IMR-90 (cell line): ENCODE measurements around the gene SARS1. TPM values are rescaled to one million over a fixed set of nuclear protein-coding genes. Genes with fewer than 3 reads are reported as not detected.

Experiments
- ATAC-seq: fragments of 200-7000 bp; cut with Tn5 transposase; 2 replicates; pipeline ENCODE4 v1.9.1; 2020; ENCODE audit warnings: low read depth, mild to moderate bottlenecking, moderate library complexity
- BruUV-seq: library from RNA; stranded (reverse); fragments of 400-500 nt; replicated peaks from 2 replicates; lab custom pipeline; 2021; lab: Mats Ljungman, UMichigan
- CTCF ChIA-PET: fragments of 300-600 bp; formaldehyde crosslinking; extraction: SDS; loops from one replicate; lab custom pipeline; 2021; ENCODE audit warnings: antibody characterized with exemption; lab: Yijun Ruan, JAX
- POLR2A ChIA-PET: fragments of 300-600 bp; sonication (Branson Sonifier 250); formaldehyde crosslinking; loops from one replicate; lab custom pipeline; 2022; ENCODE audit warnings: antibody characterized with exemption; ENCODE audit not compliant: unreplicated experiment; lab: Charles Lee
- DNase-seq: peaks from one replicate; pipeline ENCODE4 v3.0.0; 2013
- H2AFZ ChIP-seq: replicated peaks from 2 replicates; pipeline ENCODE3; 2013; ENCODE audit warnings: low read length, mild to moderate bottlenecking; ENCODE audit not compliant: poor library complexity
- H2AK5ac ChIP-seq: 2 replicates; pipeline ENCODE4 v1.6.1; 2013; ENCODE audit warnings: low read depth, low read length, inconsistent platforms
- H2AK9ac ChIP-seq: replicated peaks from 2 replicates; pipeline ENCODE3; 2013; ENCODE audit warnings: mild to moderate bottlenecking, low read depth, low read length, moderate library complexity; ENCODE audit not compliant: poor library complexity
- H2BK120ac ChIP-seq: 2 replicates; pipeline ENCODE4 v1.6.1; 2013; ENCODE audit warnings: low read depth, low read length, inconsistent platforms
- H2BK15ac ChIP-seq: 3 replicates; pipeline ENCODE4 v1.6.1; 2013; ENCODE audit warnings: low read depth, low read length, inconsistent platforms
- H2BK20ac ChIP-seq: 2 replicates; pipeline ENCODE4 v1.6.1; 2013; ENCODE audit warnings: low read depth, mild to moderate bottlenecking, inconsistent platforms, low read length, moderate library complexity
- H2BK5ac ChIP-seq: 2 replicates; pipeline ENCODE4 v1.6.1; 2013; ENCODE audit warnings: mild to moderate bottlenecking, low read depth, low read length, inconsistent platforms; ENCODE audit not compliant: poor library complexity, severe bottlenecking
- H3K14ac ChIP-seq: replicated peaks from 2 replicates; pipeline ENCODE4 v1.6.1; 2013; ENCODE audit warnings: low read depth, low read length, inconsistent platforms
- H3K18ac ChIP-seq: 2 replicates; pipeline ENCODE4 v1.6.1; 2013; ENCODE audit warnings: low read depth, low read length, control low read depth
- H3K23ac ChIP-seq: 2 replicates; pipeline ENCODE4 v1.6.1; 2013; ENCODE audit warnings: low read depth, low read length, inconsistent platforms
- H3K27ac ChIP-seq: 2 replicates; pipeline ENCODE4 v1.5.1; 2013; ENCODE audit warnings: mild to moderate bottlenecking, control low read depth, low read length; ENCODE audit not compliant: insufficient read depth
- H3K27me3 ChIP-seq: 2 replicates; pipeline ENCODE4 v1.6.1; 2013; ENCODE audit warnings: low read length; ENCODE audit not compliant: control insufficient read depth, insufficient read depth
- H3K36me3 ChIP-seq: 2 replicates; pipeline ENCODE4 v1.6.1; 2013; ENCODE audit warnings: low read length, mixed read lengths; ENCODE audit not compliant: control insufficient read depth, insufficient read depth
- H3K4ac ChIP-seq: 2 replicates; pipeline ENCODE4 v1.6.1; 2013; ENCODE audit warnings: low read depth, low read length, inconsistent platforms
- H3K4me1 ChIP-seq: 2 replicates; pipeline ENCODE4 v1.6.1; 2013; ENCODE audit warnings: low read length, mixed read lengths; ENCODE audit not compliant: control insufficient read depth, insufficient read depth
- H3K4me2 ChIP-seq: 2 replicates; pipeline ENCODE4 v1.6.1; 2013; ENCODE audit warnings: low read depth, mild to moderate bottlenecking, control low read depth, low read length, moderate library complexity
- H3K4me3 ChIP-seq: 2 replicates; pipeline ENCODE4 v1.5.1; 2013; ENCODE audit warnings: low read depth, mild to moderate bottlenecking, control low read depth, low read length, moderate library complexity; ENCODE audit not compliant: insufficient read depth
- H3K56ac ChIP-seq: 2 replicates; pipeline ENCODE4 v1.6.1; 2013; ENCODE audit warnings: low read length, inconsistent platforms; ENCODE audit not compliant: insufficient read depth; ENCODE audit errors: extremely low read depth
- H3K79me1 ChIP-seq, 2 experiments: 2 replicates each; pipeline ENCODE4 v1.6.1; 2013; ENCODE audit warnings: low read length in 2 of 2, inconsistent platforms in 1 of 2, low read depth in 1 of 2
- H3K9ac ChIP-seq: 2 replicates; pipeline ENCODE4 v1.6.1; 2013; ENCODE audit warnings: low read depth, low read length, control low read depth
- H3K9me1 ChIP-seq: 2 replicates; pipeline ENCODE4 v1.6.1; 2013; ENCODE audit warnings: low read length, inconsistent platforms; ENCODE audit not compliant: insufficient read depth
- H3K9me3 ChIP-seq: 2 replicates; pipeline ENCODE4 v1.6.1; 2013; ENCODE audit warnings: low read length; ENCODE audit not compliant: control insufficient read depth, insufficient read depth
- H4K20me1 ChIP-seq: 2 replicates; pipeline ENCODE4 v1.6.1; 2013; ENCODE audit warnings: low read length, inconsistent platforms; ENCODE audit not compliant: insufficient read depth
- H4K5ac ChIP-seq: 2 replicates; pipeline ENCODE4 v1.6.1; 2013; ENCODE audit warnings: mild to moderate bottlenecking, low read depth, low read length, control low read depth
- H4K8ac ChIP-seq, 2 experiments: 2 replicates each; pipeline ENCODE4 v1.6.1; 2013; ENCODE audit warnings: low read depth in 2 of 2, low read length in 2 of 2, control low read depth in 1 of 2, inconsistent platforms in 1 of 2
- H4K91ac ChIP-seq: 2 replicates; pipeline ENCODE4 v1.6.1; 2013; ENCODE audit warnings: low read depth, low read length, inconsistent platforms; ENCODE audit not compliant: insufficient read depth
- BHLHE40 ChIP-seq: fragments of 150-350 bp; IDR thresholded peaks from 2 replicates; pipeline ENCODE4 v1.6.1; 2016; ENCODE audit warnings: mild to moderate bottlenecking, low read depth, low read length
- CEBPB ChIP-seq: IDR thresholded peaks from 2 replicates; pipeline ENCODE4 v1.6.1; 2012; ENCODE audit warnings: low read depth, low read length, improper control_type of control experiment
- CHD1 ChIP-seq: IDR thresholded peaks from 2 replicates; pipeline ENCODE4 v1.6.1; 2012; ENCODE audit warnings: low read depth, low read length, improper control_type of control experiment
- CTCF ChIP-seq: conservative IDR thresholded peaks from 2 replicates; pipeline ENCODE4 v1.5.1; 2012; ENCODE audit warnings: mild to moderate bottlenecking, low read depth, low read length, improper control_type of control experiment
- ELK1 ChIP-seq: fragments of 150-350 bp; IDR thresholded peaks from 2 replicates; pipeline ENCODE4 v1.6.1; 2016; ENCODE audit warnings: low read depth, mild to moderate bottlenecking, low read length, moderate library complexity, borderline replicate concordance
- FOS ChIP-seq: fragments of 150-350 bp; IDR thresholded peaks from 2 replicates; pipeline ENCODE4 v1.6.1; 2016; ENCODE audit warnings: low read depth, low read length
- MAFK ChIP-seq: IDR thresholded peaks from 2 replicates; pipeline ENCODE4 v1.6.1; 2012; ENCODE audit warnings: low read depth, low read length, improper control_type of control experiment
- MAZ ChIP-seq: IDR thresholded peaks from 2 replicates; pipeline ENCODE4 v1.6.1; 2012; ENCODE audit warnings: low read depth, mild to moderate bottlenecking, low read length, improper control_type of control experiment, moderate library complexity, borderline replicate concordance
- MXI1 ChIP-seq: IDR thresholded peaks from 2 replicates; pipeline ENCODE4 v1.6.1; 2012; ENCODE audit warnings: low read depth, mild to moderate bottlenecking, low read length, moderate library complexity, borderline replicate concordance
- NFE2L2 ChIP-seq: fragments of 150-350 bp; IDR thresholded peaks from 2 replicates; pipeline ENCODE4 v1.6.1; 2016; ENCODE audit warnings: low read depth, mild to moderate bottlenecking, low read length
- POLR2A ChIP-seq: IDR thresholded peaks from 2 replicates; pipeline ENCODE4 v1.6.1; 2012; ENCODE audit warnings: mild to moderate bottlenecking, low read depth, low read length
- RAD21 ChIP-seq: IDR thresholded peaks from 2 replicates; pipeline ENCODE4 v1.6.1; 2012; ENCODE audit warnings: low read length, improper control_type of control experiment
- RCOR1 ChIP-seq: IDR thresholded peaks from 2 replicates; pipeline ENCODE4 v1.6.1; 2012; ENCODE audit warnings: mild to moderate bottlenecking, low read length, improper control_type of control experiment; ENCODE audit not compliant: insufficient replicate concordance
- RFX5 ChIP-seq: IDR thresholded peaks from 2 replicates; pipeline ENCODE4 v1.8.0; 2012; ENCODE audit warnings: low read depth, mild to moderate bottlenecking, low read length, moderate library complexity
- SMC3 ChIP-seq: fragments of 150-350 bp; IDR thresholded peaks from 2 replicates; pipeline ENCODE4 v1.6.1; 2016; ENCODE audit warnings: low read depth, mild to moderate bottlenecking, antibody characterized with exemption, low read length, moderate library complexity
- USF2 ChIP-seq: fragments of 150-350 bp; IDR thresholded peaks from 2 replicates; pipeline ENCODE4 v1.6.1; 2017; ENCODE audit warnings: mild to moderate bottlenecking, antibody characterized with exemption, low read length, low read depth
- WGBS, 2 experiments: methylation state at CpG; one replicate each; pipeline versions ENCODE4 v1.1.5 to v1.1.7; 2013; ENCODE audit warnings: missing lambda C conversion rate in 2 of 2; ENCODE audit not compliant: insufficient read length in 1 of 2; ENCODE audit errors: extremely low coverage in 2 of 2; 5-methylcytosine and 5-hydroxymethylcytosine counted together
- dilution Hi-C: fragments of 300-500 bp; cut with HindIII; formaldehyde crosslinking; loops from one replicate; pipeline ENCODE4 v1.14.3; 2018; ENCODE audit warnings: low sequenced_read_pairs; ENCODE audit not compliant: unreplicated experiment
- in situ Hi-C: fragments of 300-500 bp; cut with MboI; formaldehyde crosslinking; loops from 3 replicates; pipeline ENCODE4 v1.14.3; 2019; ENCODE audit warnings: low sequenced_read_pairs, inconsistent platforms, mixed read lengths
- intact Hi-C: fragments of 100-400 bp; cut with micrococcal nuclease; formaldehyde crosslinking; loops from 2 replicates; pipeline ENCODE4 v1.10.0; 2022
- polyA plus RNA-seq, 3 experiments: library from polyadenylated mRNA; depleted of rRNA; stranded (reverse); fragments of >200 nt; gene quantifications; 2 replicates each; pipeline ENCODE4 v1.2.3, GENCODE V29; 2012; ENCODE audit warnings: low replicate concordance in 1 of 3
- total RNA-seq: library from RNA; depleted of rRNA; stranded (reverse); fragments of >200 nt; gene quantifications from 2 replicates; pipeline ENCODE4 v1.2.3, GENCODE V29; 2012

The SARS1 gene
- total and polyA plus RNA-seq, 2 of the 4 experiments (the other 2 are of a cell fraction), result 231 to 348 TPM

GRCh38 chr1:109229531-109230127 lies 15.9 kb downstream of the SARS1 start:
- dilution Hi-C loops (no loop called here), in situ Hi-C loops (no loop called here), intact Hi-C loops (loop anchor here (2.0 kb wide), 1 partner anchor 15 kb away; no protein-coding TSS in a partner anchor)
- H2BK20ac ChIP-seq, result no peak overlapping the region
- peaks cover 31 to 86% of the 10 kb centered on the region in 2 experiments for H3K79me1 ChIP-seq
- H4K8ac ChIP-seq, result no peak overlapping the region
- H3K36me3 ChIP-seq, result peaks cover 44% of the 10 kb centered on the region
- BruUV-seq, result no TSS peak
- H4K91ac ChIP-seq, result no peak overlapping the region
- no peak overlapping the region for H3K56ac ChIP-seq
- H3K4me1 ChIP-seq, result peaks cover 17% of the 10 kb centered on the region
- no peak for DNase-seq
- no peak overlapping the region for H3K4me2 ChIP-seq
- H3K23ac ChIP-seq, result 0 out of 2 replicates have a peak overlapping the region, but pooled peaks have one; percentile 31
- ChIA-PET POLR2A (no interaction called here), CTCF (no interaction called here)
- H3K14ac ChIP-seq, result peak overlapping the region; percentile 18; the same call in 1 of the 2 replicates
- no peak overlapping the region for H3K18ac ChIP-seq
- ATAC-seq, result no peak
- H4K5ac ChIP-seq, result no peak overlapping the region
- no peak overlapping the region for H3K4ac ChIP-seq
- peak overlapping the region; percentile 89 for H2BK5ac ChIP-seq
- TF ChIP-seq RFX5 (no peak), RAD21 (no peak), NFE2L2 (no peak), USF2 (no peak), MAFK (no peak), FOS (no peak), BHLHE40 (no peak), SMC3 (no peak), CHD1 (no peak), MXI1 (no peak), MAZ (no peak), CEBPB (no peak), ELK1 (no peak), CTCF (no peak), POLR2A (no peak), RCOR1 (no peak)
- H3K9me1 ChIP-seq, result peaks cover 13% of the 10 kb centered on the region
- no peaks in the 10 kb centered on the region for H3K9me3 ChIP-seq
- no peak overlapping the region; the same call in 1 of the 2 replicates for H3K27ac ChIP-seq
- peak overlapping the region; percentile 54; the same call in 1 of the 2 replicates for H2AK5ac ChIP-seq
- H3K4me3 ChIP-seq, result no peak overlapping the region
- H3K9ac ChIP-seq, result no peak overlapping the region
- H2BK15ac ChIP-seq, result 0 out of 3 replicates have a peak overlapping the region, but pooled peaks have one; percentile 7
- H2AFZ ChIP-seq, result peak overlapping the region; percentile 23
- no peak overlapping the region for H2AK9ac ChIP-seq
- WGBS, 2 experiments, result 94% methylated on average over 3 of the region's 13 CpGs; no CpG with 5 or more reads in 1 of the 2 experiments
- H2BK120ac ChIP-seq, result no peak overlapping the region
- H4K20me1 ChIP-seq, result peaks cover 71% of the 10 kb centered on the region
- H3K27me3 ChIP-seq, result no peaks in the 10 kb centered on the region
